IPS-NIHi7 (cell line): ENCODE data around the gene TKTL1.
"Not testable (repeated sequence)": the region's sequence is repeated elsewhere in the genome, so short reads cannot be mapped to it uniquely, and the experiment has no call there.

ENCODE experiments used
- DNase-seq: peaks from one replicate; pipeline ENCODE4 v3.0.0; 2012; ENCODE audit warnings: mixed read lengths; ENCODE audit errors: extremely low spot score

Gene TKTL1

GRCh38 chrX:154343620-154344019, 48.0 kb downstream of the TKTL1 start:
- not testable (repeated sequence) for DNase-seq

- no peak for DNase-seq
These were observed 52.5 kb downstream of the TKTL1 start for GRCh38 chrX:154348114-154348531.

- no peak for DNase-seq
These were observed 53.2 kb downstream of the TKTL1 start for GRCh38 chrX:154348646-154349358.

- DNase-seq = no peak
These were observed 53.9 kb downstream of the TKTL1 start for GRCh38 chrX:154349359-154349935.

- DNase-seq = no peak
These were observed 54.4 kb downstream of the TKTL1 start for GRCh38 chrX:154349979-154350378.

- no peak for DNase-seq
These were observed 55.0 kb downstream of the TKTL1 start for GRCh38 chrX:154350429-154351182.

GRCh38 chrX:154351183-154352011, 55.8 kb downstream of the TKTL1 start:
- no peak for DNase-seq

GRCh38 chrX:154352012-154352401, 56.4 kb downstream of the TKTL1 start:
- no peak for DNase-seq

- no peak for DNase-seq
These were observed 56.9 kb downstream of the TKTL1 start for GRCh38 chrX:154352466-154352865.

GRCh38 chrX:154353172-154353843, 57.7 kb downstream of the TKTL1 start:
- no peak for DNase-seq

- no peak for DNase-seq
These were observed 58.4 kb downstream of the TKTL1 start for GRCh38 chrX:154354013-154354412.

GRCh38 chrX:154354516-154354915, 58.9 kb downstream of the TKTL1 start:
- no peak for DNase-seq

- DNase-seq = no peak
These were observed 59.6 kb downstream of the TKTL1 start for GRCh38 chrX:154355094-154355775.

GRCh38 chrX:154355776-154356140, 60.2 kb downstream of the TKTL1 start:
- no peak for DNase-seq

- DNase-seq = no peak
These were observed 61.0 kb downstream of the TKTL1 start for GRCh38 chrX:154356596-154356995.

- no peak for DNase-seq
These were observed 61.6 kb downstream of the TKTL1 start for GRCh38 chrX:154357205-154357604.

- no peak for DNase-seq
These were observed 62.4 kb downstream of the TKTL1 start for GRCh38 chrX:154358011-154358410.

GRCh38 chrX:154358829-154359228, 63.2 kb downstream of the TKTL1 start:
- DNase-seq = no peak

GRCh38 chrX:154359362-154360154, 64.0 kb downstream of the TKTL1 start:
- no peak for DNase-seq

- no peak for DNase-seq
These were observed 64.6 kb downstream of the TKTL1 start for GRCh38 chrX:154360155-154360713.
